Uterus (tissue), 4 donors: ENCODE measurements around the gene LKAAEAR1. TPM values are rescaled to one million over a fixed set of nuclear protein-coding genes. Genes with fewer than 3 reads are reported as not detected.

ENCODE experiments used
- DNase-seq, 2 donors: peaks; one replicate each; pipeline ENCODE4 v3.0.0-alpha.2; 2019 to 2020
- H3K27ac ChIP-seq, 2 donors: fragments of 200-600 bp; sonication (generic); 1 replicate in 1 of 2; 2 replicates in 1 of 2; pipeline ENCODE4 v1.5.1; 2016 to 2018
- H3K27me3 ChIP-seq, 2 donors: fragments of 200-600 bp; sonication (generic); one replicate each; pipeline ENCODE4 v1.5.1; 2018 to 2019; ENCODE audit warnings: control low read depth in 1 of 2
- H3K36me3 ChIP-seq, 2 donors: fragments of 200-600 bp; sonication (generic); one replicate each; pipeline ENCODE4 v1.5.1; 2019; ENCODE audit warnings: control low read depth in 1 of 2
- H3K4me1 ChIP-seq, 2 donors: fragments of 200-600 bp; sonication (generic); one replicate each; pipeline ENCODE4 v1.5.1; 2018 to 2019; ENCODE audit warnings: control low read depth in 1 of 2
- H3K4me3 ChIP-seq, 2 donors: fragments of 200-600 bp; sonication (generic); 1 replicate in 1 of 2; 2 replicates in 1 of 2; pipeline ENCODE4 v1.5.1; 2018 to 2019; ENCODE audit warnings: mild to moderate bottlenecking in 1 of 2
- H3K9me3 ChIP-seq, 2 donors: fragments of 200-600 bp; sonication (generic); one replicate each; pipeline ENCODE4 v1.5.1; 2019; ENCODE audit warnings: control low read depth in 1 of 2
- CTCF ChIP-seq, 4 experiments: fragments of 200-600 bp in 2 of 4; fragments of 450-650 bp in 2 of 4; sonication (generic) in 2 of 4; IDR thresholded peaks; one replicate each; pipeline ENCODE4 v1.5.1; 2016 to 2019; ENCODE audit warnings: antibody characterized with exemption in 4 of 4, mild to moderate bottlenecking in 2 of 4, moderate library complexity in 1 of 4
- POLR2A ChIP-seq, 2 donors: fragments of 450-650 bp; IDR thresholded peaks; one replicate each; pipeline ENCODE4 v1.6.1; 2016; ENCODE audit warnings: antibody characterized with exemption in 2 of 2, mild to moderate bottlenecking in 1 of 2, moderate library complexity in 1 of 2
- intact Hi-C: fragments of 100-400 bp; cut with DNase I; formaldehyde crosslinking; loops from one replicate; pipeline ENCODE4 v1.15.1; 2023; ENCODE audit warnings: low total_unique reads
- total RNA-seq, 4 donors: library from RNA; depleted of rRNA in 3 of 4; stranded (reverse); fragments of >200 nt in 3 of 4; gene quantifications; one replicate each; pipeline versions ENCODE4 v1.1.0 to v1.2.4, GENCODE V29; 2014 to 2023
- donor health status: DM: yes; HTN: yes; CAD: no.

LKAAEAR1 gene
- total RNA-seq, 4 donors from 2014 or later = not detected

- H3K9me3 ChIP-seq = no peaks in the 10 kb centered on the region
- intact Hi-C loops = no loop called here
- H3K36me3 ChIP-seq = no peaks in the 10 kb centered on the region
- H3K27ac ChIP-seq = no peak overlapping the region
- no peak overlapping the region for H3K4me3 ChIP-seq
- no peak for DNase-seq
- peaks cover 0 to 19% of the 10 kb centered on the region in 2 donors for H3K27me3 ChIP-seq
- H3K4me1 ChIP-seq = peaks cover 0 to 17% of the 10 kb centered on the region in 2 donors
- no peak for TF ChIP-seq POLR2A (IDR thresholded peaks at IDR 0.05)
- no peak for TF ChIP-seq CTCF (IDR thresholded peaks at IDR 0.05)
These were observed 38.7 kb downstream of the LKAAEAR1 start for GRCh38 chr20:64045346-64046011.

- H3K4me3 ChIP-seq = no peak overlapping the region
- no peaks in the 10 kb centered on the region for H3K9me3 ChIP-seq
- no peak for DNase-seq
- H3K4me1 ChIP-seq = peaks cover 0 to 15% of the 10 kb centered on the region in 2 donors
- intact Hi-C loops = no loop called here
- H3K36me3 ChIP-seq = no peaks in the 10 kb centered on the region
- H3K27ac ChIP-seq = peak overlapping the region in 1 of 2 donors; percentile 33
- TF ChIP-seq POLR2A (IDR thresholded peaks at IDR 0.05) = no peak
- TF ChIP-seq CTCF (IDR thresholded peaks at IDR 0.05) = no peak
- H3K27me3 ChIP-seq = peaks cover 0 to 25% of the 10 kb centered on the region in 2 donors
These were observed 39.5 kb downstream of the LKAAEAR1 start for GRCh38 chr20:64044484-64045247.

GRCh38 chr20:64043768-64044167 is 40.4 kb downstream of the LKAAEAR1 start:
- Histone ChIP-seq H3K9me3 (no peaks in the 10 kb centered on the region), H3K36me3 (no peaks in the 10 kb centered on the region), H3K27ac (no peak overlapping the region), H3K4me1 (peaks cover 0 to 16% of the 10 kb centered on the region in 2 donors), H3K4me3 (no peak overlapping the region), H3K27me3 (peaks cover 0 to 30% of the 10 kb centered on the region in 2 donors)
- DNase-seq = no peak
- no peak for TF ChIP-seq CTCF (IDR thresholded peaks at IDR 0.05)
- no peak for TF ChIP-seq POLR2A (IDR thresholded peaks at IDR 0.05)
- intact Hi-C loops = no loop called here

GRCh38 chr20:64042054-64042781 is 42.0 kb downstream of the LKAAEAR1 start:
- Histone ChIP-seq H3K4me3 (no peak overlapping the region), H3K36me3 (no peaks in the 10 kb centered on the region), H3K4me1 (peaks cover 0 to 22% of the 10 kb centered on the region in 2 donors), H3K9me3 (no peaks in the 10 kb centered on the region), H3K27me3 (peaks cover 0 to 39% of the 10 kb centered on the region in 2 donors), H3K27ac (peak overlapping the region; percentile 35 to 61)
- DNase-seq = no peak
- intact Hi-C loops = no loop called here
- TF ChIP-seq CTCF (IDR thresholded peaks at IDR 0.05) = no peak

- no peak for DNase-seq
- H3K36me3 ChIP-seq = no peaks in the 10 kb centered on the region
- H3K27me3 ChIP-seq = peaks cover 0 to 42% of the 10 kb centered on the region in 2 donors
- H3K9me3 ChIP-seq = no peaks in the 10 kb centered on the region
- H3K27ac ChIP-seq = peak overlapping the region; percentile 35 to 61
- no peak overlapping the region for H3K4me3 ChIP-seq
- peaks cover 0 to 22% of the 10 kb centered on the region in 2 donors for H3K4me1 ChIP-seq
- intact Hi-C loops = no loop called here
- no peak for TF ChIP-seq CTCF (IDR thresholded peaks at IDR 0.05)
- TF ChIP-seq POLR2A (IDR thresholded peaks at IDR 0.05) = no peak
These were observed 42.5 kb downstream of the LKAAEAR1 start for GRCh38 chr20:64041781-64042053.
